ENCODE data around the gene RHBDD3.
"Not testable (repeated sequence)": the region's sequence is repeated elsewhere in the genome, so short reads cannot be mapped to it uniquely, and the experiment has no call there.

Gene RHBDD3

DNA sequence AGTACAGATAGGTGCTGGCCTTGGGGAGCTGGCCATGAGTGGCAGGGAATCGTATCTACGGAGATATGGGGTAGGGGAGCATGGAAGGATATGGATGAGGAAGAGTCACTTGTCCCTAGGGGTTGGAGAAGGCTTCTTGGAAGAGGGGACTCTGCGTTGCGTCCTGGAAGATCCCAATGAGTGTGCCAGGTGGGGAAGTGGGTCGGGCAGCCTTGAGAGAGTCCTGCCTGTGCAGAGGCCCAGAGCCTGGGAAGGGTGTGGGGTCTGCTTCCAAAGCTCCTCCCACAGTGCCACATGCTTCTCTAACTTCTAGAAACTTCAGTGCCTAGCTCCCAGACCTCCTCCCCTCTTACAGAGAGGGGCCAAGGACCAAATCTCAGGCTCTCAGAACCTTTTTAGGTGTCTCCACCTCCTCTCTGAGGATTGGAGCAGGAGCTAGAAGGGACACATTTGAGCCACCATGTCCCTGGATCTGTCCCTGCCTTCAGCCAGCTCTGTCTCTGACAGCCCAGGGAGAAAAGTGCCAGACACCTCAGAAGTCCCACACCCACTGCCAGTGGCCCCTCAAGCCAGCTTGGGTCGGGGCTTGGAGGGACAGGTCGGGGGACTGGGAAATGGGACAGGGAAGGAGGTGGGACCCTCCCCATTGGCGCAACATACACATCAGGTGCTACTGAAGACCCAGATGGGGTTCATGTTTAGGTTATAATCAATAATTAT is 11.0 kb downstream of the RHBDD3 start:
- DNase-seq (ENCODE audit: low spot score) = no peak
- H3K36me3 Mint-ChIP-seq (ENCODE audit: low read depth) = no peaks in the 10 kb centered on the region
- H3K4me3 Mint-ChIP-seq = no peak overlapping the region
- peaks cover 2% of the 10 kb centered on the region for H3K27me3 Mint-ChIP-seq (ENCODE audit: low read depth)
- H3K9me3 Mint-ChIP-seq = no peaks in the 10 kb centered on the region
- H3K27ac Mint-ChIP-seq = no peak overlapping the region
- peaks cover 7% of the 10 kb centered on the region for H3K4me1 Mint-ChIP-seq (ENCODE audit: low read depth)

DNA sequence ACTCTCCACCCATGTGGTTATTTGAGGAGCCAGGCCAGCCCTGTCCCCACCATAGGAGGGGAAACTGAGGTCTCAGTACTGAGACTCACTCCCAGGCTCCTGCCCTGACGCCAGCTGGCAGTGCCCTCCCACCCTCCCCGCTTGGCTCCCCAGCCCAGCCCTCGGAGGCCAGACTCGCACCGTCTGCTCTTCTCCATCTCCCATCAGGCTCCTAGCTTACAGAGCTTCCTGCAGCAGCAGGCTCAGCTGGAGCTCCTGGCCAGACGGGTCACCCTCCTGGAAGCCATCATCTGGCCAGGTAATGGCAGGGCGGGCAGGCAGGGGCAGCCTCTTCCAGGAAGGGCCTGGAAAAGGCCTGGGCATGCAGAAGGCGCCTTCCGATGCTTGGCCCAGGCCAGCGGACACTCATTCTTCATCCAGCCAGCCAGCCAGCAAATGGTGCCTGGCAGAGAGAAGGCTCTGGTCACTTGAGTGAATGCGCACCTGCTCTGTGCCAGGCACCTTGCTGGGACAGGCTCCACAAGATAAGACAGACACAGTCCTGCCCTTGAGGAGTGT is 12.6 kb downstream of the RHBDD3 start:
- peaks cover 2% of the 10 kb centered on the region for H3K27me3 Mint-ChIP-seq (ENCODE audit: low read depth)
- H3K27ac Mint-ChIP-seq = no peak overlapping the region
- peaks cover 7% of the 10 kb centered on the region for H3K4me1 Mint-ChIP-seq (ENCODE audit: low read depth)
- no peak for DNase-seq (ENCODE audit: low spot score)
- no peaks in the 10 kb centered on the region for H3K9me3 Mint-ChIP-seq
- H3K36me3 Mint-ChIP-seq (ENCODE audit: low read depth) = no peaks in the 10 kb centered on the region
- H3K4me3 Mint-ChIP-seq = no peak overlapping the region

DNA sequence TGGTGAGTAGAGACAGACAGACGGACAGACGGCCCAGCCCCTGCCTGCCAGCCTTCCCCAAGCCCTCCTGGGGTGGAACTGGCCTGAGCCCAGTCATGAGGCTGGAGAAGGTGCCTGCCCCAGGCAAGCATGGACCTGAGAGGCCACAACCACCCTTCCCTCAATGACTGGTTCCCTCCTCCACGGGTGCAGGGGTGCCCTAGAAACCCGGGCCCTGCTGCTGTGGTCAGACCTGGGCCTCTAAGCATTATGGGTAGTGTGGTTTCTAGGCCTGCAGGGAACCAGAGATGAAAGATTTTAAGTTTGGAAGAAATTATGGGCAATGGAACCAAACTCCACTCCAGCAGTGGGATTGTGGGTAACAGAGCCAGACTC is 13.5 kb downstream of the RHBDD3 start:
- DNase-seq (ENCODE audit: low spot score) = no peak
- H3K27me3 Mint-ChIP-seq (ENCODE audit: low read depth) = peaks cover 2% of the 10 kb centered on the region
- no peak overlapping the region for H3K4me3 Mint-ChIP-seq
- H3K36me3 Mint-ChIP-seq (ENCODE audit: low read depth) = no peaks in the 10 kb centered on the region
- H3K4me1 Mint-ChIP-seq (ENCODE audit: low read depth) = peaks cover 7% of the 10 kb centered on the region
- H3K27ac Mint-ChIP-seq = no peak overlapping the region
- H3K9me3 Mint-ChIP-seq = no peaks in the 10 kb centered on the region

DNA sequence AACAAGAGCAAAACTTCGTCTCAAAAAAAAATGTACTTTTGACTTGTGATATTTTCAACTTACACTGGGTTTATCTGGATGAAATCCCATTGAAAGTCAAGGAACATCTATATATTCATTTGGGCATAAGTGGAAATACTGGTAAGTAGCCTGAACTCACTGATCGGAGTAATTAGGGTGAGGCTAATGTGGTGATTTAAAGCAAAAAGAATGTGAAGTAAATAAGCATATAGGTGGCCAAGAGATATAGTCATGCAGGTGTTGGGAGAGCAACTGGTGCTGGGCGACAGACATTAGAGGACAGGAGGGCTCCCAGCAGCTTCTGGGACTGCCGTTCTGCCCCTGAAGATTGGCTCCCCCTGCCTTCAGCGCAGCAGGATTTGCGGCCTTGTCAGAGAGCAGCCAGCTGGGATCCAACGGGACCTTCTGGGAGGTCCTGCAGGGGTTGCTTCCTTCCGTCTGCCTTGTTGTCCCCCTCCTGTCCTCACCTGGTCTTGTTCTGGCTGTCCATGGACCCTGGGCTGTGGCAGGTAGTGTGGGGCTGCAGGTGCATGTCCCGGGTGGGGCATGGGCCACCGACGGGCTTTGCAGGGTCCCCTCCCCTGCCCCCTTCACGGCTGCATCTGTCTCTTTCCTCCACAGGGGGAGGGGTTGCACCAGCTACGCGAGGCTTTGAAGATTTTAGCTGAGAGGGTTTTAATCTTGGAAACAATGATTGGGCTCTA is 14.1 kb downstream of the RHBDD3 start:
- H3K4me1 Mint-ChIP-seq (ENCODE audit: low read depth) = peaks cover 7% of the 10 kb centered on the region
- H3K27ac Mint-ChIP-seq = no peak overlapping the region
- no peak for DNase-seq (ENCODE audit: low spot score)
- no peak overlapping the region for H3K4me3 Mint-ChIP-seq
- no peaks in the 10 kb centered on the region for H3K9me3 Mint-ChIP-seq
- no peaks in the 10 kb centered on the region for H3K36me3 Mint-ChIP-seq (ENCODE audit: low read depth)
- H3K27me3 Mint-ChIP-seq (ENCODE audit: low read depth) = peaks cover 2% of the 10 kb centered on the region

DNA sequence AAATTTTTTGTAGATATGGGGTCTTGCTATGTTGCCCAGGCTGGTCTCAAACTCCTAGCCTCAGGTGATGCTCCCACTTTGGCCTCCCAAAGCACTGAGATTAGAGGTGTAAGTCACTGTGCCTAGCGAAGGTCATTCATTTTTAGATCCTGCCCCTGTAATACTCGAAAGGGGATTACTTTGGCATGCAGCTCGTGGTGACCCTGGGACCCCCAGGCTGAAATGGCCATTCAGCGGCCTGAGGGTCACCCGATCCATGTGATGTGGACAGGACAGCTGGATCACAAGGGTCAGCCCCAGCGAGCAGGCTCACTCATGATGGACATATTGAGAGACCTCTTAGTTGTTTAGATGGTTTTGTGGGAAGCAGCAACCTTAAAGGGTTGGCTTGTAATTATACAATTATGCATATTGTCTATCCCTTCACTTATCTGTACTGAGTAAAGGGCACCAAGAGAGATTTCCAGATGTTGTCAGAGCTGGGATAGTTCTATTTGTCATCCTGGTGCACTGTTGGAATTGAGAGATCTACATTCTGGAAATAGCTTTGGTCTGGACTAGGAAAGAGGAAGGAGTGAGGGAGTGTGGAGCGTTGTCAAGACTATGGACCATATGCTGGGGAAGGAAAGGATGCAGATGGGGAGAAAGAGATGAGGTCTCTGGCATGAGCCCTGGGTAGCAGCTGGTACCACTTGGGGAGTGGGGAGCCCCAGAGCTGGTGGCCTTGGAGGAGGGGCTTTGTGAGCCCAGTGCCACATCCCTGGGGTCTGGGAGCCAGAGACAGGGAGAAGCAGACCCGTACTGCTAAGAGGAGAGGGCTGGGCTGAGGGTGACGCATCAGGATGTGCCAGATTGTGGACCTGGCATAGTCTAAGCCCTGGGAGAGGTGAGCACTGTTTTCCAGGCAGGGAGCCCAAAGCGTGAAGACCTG is 15.5 kb downstream of the RHBDD3 start:
- Mint-ChIP-seq H3K27me3 (ENCODE audit: low read depth) (peaks cover 2% of the 10 kb centered on the region), H3K9me3 (no peaks in the 10 kb centered on the region), H3K27ac (no peak overlapping the region), H3K4me3 (no peak overlapping the region), H3K36me3 (ENCODE audit: low read depth) (no peaks in the 10 kb centered on the region), H3K4me1 (ENCODE audit: low read depth) (peaks cover 5% of the 10 kb centered on the region)
- no peak for DNase-seq (ENCODE audit: low spot score)

DNA sequence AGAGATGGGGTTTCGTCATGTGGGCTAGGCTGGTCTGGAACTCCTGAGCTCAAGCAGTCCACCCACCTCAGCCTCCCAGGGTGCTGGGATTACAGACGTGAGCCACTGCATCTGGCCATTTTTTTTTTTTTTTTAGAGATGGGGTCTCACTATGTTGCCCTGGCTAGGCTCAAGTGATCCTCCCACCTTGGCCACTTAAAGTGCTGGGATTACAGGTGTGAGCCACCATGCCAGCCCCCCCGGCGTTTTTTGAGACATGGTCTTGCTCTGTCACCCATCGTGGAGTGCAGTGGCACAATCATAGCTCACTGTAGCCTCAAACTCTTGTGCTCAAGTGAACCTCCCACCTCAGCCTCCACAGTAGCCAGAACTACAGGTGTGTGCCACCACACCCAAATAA is 16.5 kb downstream of the RHBDD3 start:
- H3K4me3 Mint-ChIP-seq = no peak overlapping the region
- no peak overlapping the region for H3K27ac Mint-ChIP-seq
- peaks cover 5% of the 10 kb centered on the region for H3K4me1 Mint-ChIP-seq (ENCODE audit: low read depth)
- no peak for DNase-seq (ENCODE audit: low spot score)
- H3K27me3 Mint-ChIP-seq (ENCODE audit: low read depth) = peaks cover 2% of the 10 kb centered on the region
- no peaks in the 10 kb centered on the region for H3K9me3 Mint-ChIP-seq
- H3K36me3 Mint-ChIP-seq (ENCODE audit: low read depth) = no peaks in the 10 kb centered on the region

DNA sequence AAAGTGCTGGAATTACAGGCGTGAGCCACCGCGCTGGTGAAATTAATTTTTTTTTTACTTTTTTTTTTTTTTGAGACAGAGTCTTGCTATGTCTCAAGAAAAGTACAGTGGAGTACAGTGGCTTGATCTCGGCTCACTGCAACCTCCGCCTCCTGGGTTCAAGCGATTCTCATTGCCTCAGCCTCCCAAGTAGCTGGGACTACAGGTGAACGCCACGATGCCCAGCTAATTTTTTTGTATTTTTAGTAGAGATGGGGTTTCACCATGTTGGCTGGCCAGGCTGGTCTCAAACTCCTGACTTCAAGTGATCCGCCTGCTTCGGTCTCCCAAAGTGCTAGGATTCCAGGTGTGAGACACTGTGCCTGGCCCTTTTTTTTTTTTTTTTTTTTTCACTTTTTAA is 19.9 kb downstream of the RHBDD3 start:
- H3K9me3 Mint-ChIP-seq; H3K27ac Mint-ChIP-seq; DNase-seq (ENCODE audit: low spot score); H3K4me3 Mint-ChIP-seq; H3K36me3 Mint-ChIP-seq (ENCODE audit: low read depth); H3K4me1 Mint-ChIP-seq (ENCODE audit: low read depth); H3K27me3 Mint-ChIP-seq (ENCODE audit: low read depth): not testable (repeated sequence)

DNA sequence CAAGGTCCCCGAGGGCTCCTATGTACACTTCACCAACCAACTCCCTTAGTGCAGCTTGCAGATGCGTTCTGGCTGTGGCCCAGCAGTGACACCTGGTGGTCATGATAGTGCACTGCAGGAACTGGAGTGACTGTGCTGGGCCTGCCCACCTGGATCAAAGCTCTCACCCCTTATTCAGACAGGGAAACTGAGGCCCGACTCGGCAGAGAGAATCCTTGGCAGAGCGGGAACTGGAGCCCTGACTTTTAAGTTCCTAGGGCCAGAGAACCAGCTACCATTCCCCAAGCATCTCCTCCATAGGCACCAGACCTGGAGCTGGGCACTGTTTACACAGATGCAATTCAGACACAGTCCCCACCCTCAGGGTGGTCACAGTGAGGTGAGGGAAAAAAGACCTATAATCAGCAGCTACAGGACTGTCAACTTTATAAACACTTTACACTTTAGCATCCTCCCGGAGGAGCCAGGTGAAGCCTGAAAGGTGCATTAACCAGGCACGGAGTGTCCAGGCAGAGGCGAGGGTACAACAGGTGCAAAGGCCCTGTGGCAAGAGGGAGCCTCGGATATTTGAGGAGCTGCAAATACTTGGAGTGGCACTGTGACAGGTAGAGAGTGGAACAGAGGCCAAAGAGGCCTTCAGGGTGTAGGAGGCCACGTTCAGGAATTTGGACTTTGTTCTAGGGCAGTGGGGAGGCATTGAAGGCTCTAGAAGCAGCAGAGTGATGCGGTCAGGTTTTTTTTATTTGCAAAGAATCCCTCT is 22.0 kb downstream of the RHBDD3 start:
- H3K9me3 Mint-ChIP-seq = peaks cover 22% of the 10 kb centered on the region
- H3K4me1 Mint-ChIP-seq (ENCODE audit: low read depth) = no peaks in the 10 kb centered on the region
- H3K27ac Mint-ChIP-seq = no peak overlapping the region
- H3K36me3 Mint-ChIP-seq (ENCODE audit: low read depth) = no peaks in the 10 kb centered on the region
- peaks cover 25% of the 10 kb centered on the region for H3K27me3 Mint-ChIP-seq (ENCODE audit: low read depth)
- H3K4me3 Mint-ChIP-seq = no peak overlapping the region
- peak; percentile 55 for DNase-seq (ENCODE audit: low spot score)

DNA sequence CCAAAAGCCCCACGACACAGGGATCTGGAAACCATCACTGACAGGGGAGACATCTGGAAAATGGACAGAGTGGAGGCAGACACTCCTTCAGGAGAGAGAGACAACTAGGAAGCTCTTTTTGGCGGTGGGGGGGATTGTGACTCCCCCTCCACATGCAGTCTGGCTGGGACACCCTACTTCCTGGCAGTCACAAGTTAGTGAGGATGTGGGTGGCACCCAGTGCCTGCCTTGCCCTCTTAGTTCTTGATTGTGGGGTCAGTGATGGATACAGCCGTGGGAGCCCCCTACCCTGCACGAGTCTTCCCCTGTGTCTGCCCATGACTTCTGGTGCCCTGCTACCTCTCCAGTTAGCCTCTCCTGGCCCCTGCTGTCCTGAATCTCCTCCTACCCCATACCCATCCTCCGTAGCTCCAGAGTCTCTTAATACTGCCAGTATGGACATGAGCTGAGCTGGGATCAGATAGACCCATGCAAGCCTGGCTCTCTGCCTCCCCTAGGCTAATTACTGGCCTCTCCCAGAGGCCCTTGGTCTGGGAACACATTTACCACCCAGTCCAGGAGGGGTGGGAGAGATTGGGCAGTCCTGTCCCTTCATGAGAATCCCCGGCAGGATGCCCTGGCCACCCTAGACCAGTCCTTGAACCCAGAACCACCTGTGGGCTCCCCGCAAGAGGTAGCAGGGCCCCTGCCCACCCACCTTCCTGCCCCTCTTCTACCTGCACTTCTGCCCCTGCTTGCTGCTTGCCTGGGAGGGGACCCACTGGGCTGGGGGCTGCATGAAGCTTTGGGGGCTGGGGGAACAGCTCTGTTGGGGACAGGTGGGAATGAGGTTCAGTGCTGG is 22.8 kb downstream of the RHBDD3 start:
- Mint-ChIP-seq H3K9me3 (peaks cover 22% of the 10 kb centered on the region), H3K36me3 (ENCODE audit: low read depth) (no peaks in the 10 kb centered on the region), H3K27ac (no peak overlapping the region), H3K27me3 (ENCODE audit: low read depth) (peaks cover 28% of the 10 kb centered on the region), H3K4me3 (no peak overlapping the region), H3K4me1 (ENCODE audit: low read depth) (no peaks in the 10 kb centered on the region)
- DNase-seq (ENCODE audit: low spot score) = no peak

DNA sequence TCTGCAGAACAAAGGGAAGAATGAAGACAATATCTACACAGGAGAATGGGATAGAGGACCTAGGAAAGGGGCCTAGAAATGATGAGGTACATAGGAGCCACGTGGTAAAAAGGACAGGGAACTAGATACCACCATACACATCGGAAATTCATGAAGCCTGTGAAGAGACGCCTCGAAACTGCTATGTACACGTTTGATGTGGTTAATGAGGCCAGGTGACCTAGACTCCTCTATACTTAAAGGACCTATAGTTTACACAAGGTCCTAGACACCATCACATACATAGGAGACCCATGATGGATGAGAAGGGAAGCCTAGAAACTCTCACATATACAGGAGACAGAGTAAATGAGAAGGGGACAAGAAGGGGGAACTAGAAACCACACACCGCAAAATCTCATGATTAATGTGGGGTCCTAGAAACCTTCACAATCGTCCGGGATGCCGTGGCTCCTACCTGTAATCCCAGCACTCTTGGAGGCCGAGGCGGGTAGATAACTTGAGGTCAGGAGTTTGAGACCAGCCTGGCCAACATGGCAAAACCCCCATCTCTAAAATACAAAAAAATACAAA is 23.8 kb downstream of the RHBDD3 start:
- H3K9me3 Mint-ChIP-seq = peaks cover 22% of the 10 kb centered on the region
- H3K27ac Mint-ChIP-seq = no peak overlapping the region
- no peaks in the 10 kb centered on the region for H3K4me1 Mint-ChIP-seq (ENCODE audit: low read depth)
- H3K4me3 Mint-ChIP-seq = no peak overlapping the region
- DNase-seq (ENCODE audit: low spot score) = no peak
- H3K36me3 Mint-ChIP-seq (ENCODE audit: low read depth) = no peaks in the 10 kb centered on the region
- peaks cover 30% of the 10 kb centered on the region for H3K27me3 Mint-ChIP-seq (ENCODE audit: low read depth)

DNA sequence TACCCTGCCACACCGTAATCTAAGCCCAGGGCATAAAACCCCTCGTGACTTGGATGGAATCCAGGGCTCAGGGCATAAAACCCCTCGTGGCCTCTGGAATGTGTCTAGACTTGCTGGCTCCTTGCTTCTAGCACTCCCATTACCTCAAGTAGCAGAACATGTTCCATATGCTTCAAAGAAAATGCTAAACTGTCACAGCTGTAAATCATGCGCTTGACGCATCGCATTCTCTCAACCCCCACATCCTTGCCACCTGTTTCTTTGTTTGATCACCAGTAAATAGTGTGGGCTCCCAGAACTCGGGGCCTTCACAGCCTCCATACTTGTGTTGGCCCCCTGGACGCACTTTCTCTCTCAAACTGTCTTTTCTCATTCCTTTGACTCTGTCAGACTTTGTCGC is 27.3 kb downstream of the RHBDD3 start:
- Mint-ChIP-seq H3K9me3 (peaks cover 22% of the 10 kb centered on the region), H3K27me3 (ENCODE audit: low read depth) (peaks cover 34% of the 10 kb centered on the region)
- not testable (repeated sequence) for H3K36me3 Mint-ChIP-seq (ENCODE audit: low read depth); DNase-seq (ENCODE audit: low spot score); H3K27ac Mint-ChIP-seq; H3K4me1 Mint-ChIP-seq (ENCODE audit: low read depth); H3K4me3 Mint-ChIP-seq

DNA sequence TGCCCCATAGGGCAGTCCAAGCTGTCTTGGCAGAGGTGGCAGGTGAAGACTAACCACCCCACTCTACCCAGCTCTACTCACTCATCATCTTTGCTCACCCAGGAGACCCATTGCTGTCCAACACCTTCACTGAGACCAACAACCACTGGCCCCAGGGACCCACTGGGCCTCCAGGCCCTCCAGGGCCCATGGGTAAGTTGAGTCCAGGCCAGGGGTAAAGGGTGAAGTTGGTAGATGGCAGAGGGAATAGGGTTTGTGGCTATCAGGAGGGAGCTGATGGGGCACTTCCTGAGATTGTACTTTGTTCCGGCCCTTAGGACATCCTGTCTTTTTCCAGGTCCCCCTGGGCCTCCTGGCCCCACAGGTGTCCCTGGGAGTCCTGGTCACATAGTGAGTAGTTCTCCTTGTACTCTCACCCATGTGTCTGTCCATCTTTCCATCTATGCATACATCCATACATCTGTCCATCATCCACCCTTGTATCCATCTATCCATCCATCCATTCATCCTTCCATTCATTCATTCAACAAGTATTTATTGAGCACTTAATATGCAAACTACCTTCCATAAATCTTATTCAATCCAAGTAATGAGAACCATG is 34.4 kb downstream of the RHBDD3 start:
- Mint-ChIP-seq H3K9me3 (peaks cover 4% of the 10 kb centered on the region), H3K27ac (no peak overlapping the region), H3K4me3 (no peak overlapping the region), H3K36me3 (ENCODE audit: low read depth) (no peaks in the 10 kb centered on the region), H3K4me1 (ENCODE audit: low read depth) (no peaks in the 10 kb centered on the region), H3K27me3 (ENCODE audit: low read depth) (no peaks in the 10 kb centered on the region)
- no peak for DNase-seq (ENCODE audit: low spot score)
